ENCODE measurements around the gene NBEAL2.

Gene NBEAL2

DNA sequence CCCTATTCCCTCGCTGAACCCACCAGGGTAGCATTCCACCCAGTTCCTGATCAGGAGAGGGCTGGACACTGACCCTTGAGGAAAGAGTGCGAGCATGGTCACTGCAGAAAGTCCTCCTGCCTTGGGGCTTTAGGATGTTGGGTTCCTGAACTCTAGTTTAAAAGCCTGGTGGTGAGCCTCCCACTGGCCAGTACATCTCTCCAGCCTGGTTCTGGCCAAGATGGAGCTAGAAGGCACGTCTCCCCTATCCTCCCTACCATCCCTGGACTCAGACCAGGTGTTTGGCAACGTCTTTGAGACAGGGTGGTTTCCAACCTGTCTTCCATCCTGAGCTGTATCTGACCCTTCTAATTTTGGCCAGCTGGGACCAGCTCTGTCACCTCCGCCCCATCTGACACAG, 31.4 kb downstream of the NBEAL2 start:
- Histone ChIP-seq H3K9me3 (ENCODE audit: insufficient read depth, low read depth, low read length) (no peaks in the 10 kb centered on the region), H3K4me1 (ENCODE audit: insufficient read depth, low read length) (0 out of 2 replicates have a peak, but pooled peaks cover 5% of the 10 kb centered on the region), H3K9ac (ENCODE audit: low read depth, low read length) (no peak overlapping the region), H3K27me3 (ENCODE audit: insufficient read depth, low read length) (no peaks in the 10 kb centered on the region), H3K36me3 (ENCODE audit: insufficient read depth, low read length) (peaks cover 20% of the 10 kb centered on the region), H3K27ac (ENCODE audit: low read depth, low read length) (no peak overlapping the region), H3K4me3 (ENCODE audit: low read length) (no peak overlapping the region)
- WGBS, result 91% methylated on average over 5 of the region's 5 CpGs

DNA sequence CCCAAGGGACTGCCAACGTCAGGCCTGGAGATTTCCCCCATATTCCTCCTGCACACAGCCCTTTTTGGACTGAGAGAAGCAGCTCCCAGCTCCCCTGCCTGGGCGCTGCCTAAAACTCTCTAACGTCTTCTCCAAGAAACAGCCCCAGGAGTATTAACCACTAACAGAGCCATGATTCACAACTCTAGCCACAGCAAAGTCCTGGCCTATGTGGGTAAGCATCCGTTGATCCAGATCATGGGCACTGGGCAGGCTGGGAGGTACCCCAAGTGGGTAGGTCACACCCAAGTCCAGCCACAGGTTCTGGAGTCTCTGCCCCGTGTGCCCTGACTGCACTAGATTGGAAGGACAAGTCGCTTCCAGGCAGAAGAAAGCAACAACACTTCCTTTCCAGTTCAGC, 31.9 kb downstream of the NBEAL2 start:
- Histone ChIP-seq H3K27me3 (ENCODE audit: insufficient read depth, low read length) (no peaks in the 10 kb centered on the region), H3K9me3 (ENCODE audit: insufficient read depth, low read depth, low read length) (no peaks in the 10 kb centered on the region), H3K27ac (ENCODE audit: low read depth, low read length) (no peak overlapping the region), H3K4me3 (ENCODE audit: low read length) (no peak overlapping the region), H3K4me1 (ENCODE audit: insufficient read depth, low read length) (peaks cover 10% of the 10 kb centered on the region), H3K36me3 (ENCODE audit: insufficient read depth, low read length) (peaks cover 20% of the 10 kb centered on the region), H3K9ac (ENCODE audit: low read depth, low read length) (no peak overlapping the region)
- WGBS, result 93% methylated on average over 6 of the region's 6 CpGs

DNA sequence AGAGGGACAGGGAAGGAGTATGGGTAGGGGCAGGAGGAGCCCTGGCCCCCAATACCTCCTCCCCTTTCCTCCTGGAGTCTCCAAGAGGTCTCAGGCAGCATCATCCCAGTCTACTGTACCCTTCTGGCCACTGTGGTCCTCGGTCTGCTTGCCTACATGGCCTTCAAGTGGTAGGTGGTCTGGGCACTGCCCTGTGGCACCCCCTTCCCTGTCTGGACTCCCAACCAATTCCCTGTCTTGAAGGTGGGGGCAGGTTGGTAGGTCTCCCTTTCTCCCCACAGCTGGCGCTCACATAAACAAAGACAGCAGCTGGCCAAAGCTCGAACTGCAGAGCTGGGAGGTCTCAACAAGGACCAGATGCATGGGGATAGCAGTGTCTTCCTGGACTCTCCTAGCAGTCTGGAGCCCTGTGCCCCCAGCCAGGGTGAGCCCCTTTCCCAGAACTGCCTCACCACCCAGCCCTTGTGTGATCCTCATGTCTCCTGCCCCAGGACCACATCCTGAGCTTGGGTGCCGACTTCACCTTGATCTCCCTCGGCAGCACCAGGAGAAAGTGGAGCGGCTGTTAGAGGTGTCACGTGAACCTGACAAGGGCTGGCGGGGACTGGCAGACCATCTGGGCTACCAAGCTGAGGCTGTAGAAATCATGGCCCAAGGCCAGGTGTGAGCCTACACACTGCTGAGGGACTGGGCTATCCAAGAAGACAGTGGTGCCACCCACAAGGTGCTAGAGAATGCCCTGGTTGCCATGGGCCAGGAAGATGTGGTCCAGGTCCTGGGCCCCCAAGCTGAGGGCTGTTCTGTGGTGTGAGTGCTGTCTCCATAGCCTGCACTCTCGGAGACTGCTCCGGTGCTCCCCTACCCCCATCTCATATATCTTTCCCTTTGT, 33.1 kb downstream of the NBEAL2 start:
- Histone ChIP-seq H3K9ac (ENCODE audit: low read depth, low read length) (no peak overlapping the region), H3K27ac (ENCODE audit: low read depth, low read length) (no peak overlapping the region), H3K4me1 (ENCODE audit: insufficient read depth, low read length) (peaks cover 17% of the 10 kb centered on the region), H3K4me3 (ENCODE audit: low read length) (no peak overlapping the region), H3K9me3 (ENCODE audit: insufficient read depth, low read depth, low read length) (no peaks in the 10 kb centered on the region), H3K27me3 (ENCODE audit: insufficient read depth, low read length) (no peaks in the 10 kb centered on the region), H3K36me3 (ENCODE audit: insufficient read depth, low read length) (peaks cover 27% of the 10 kb centered on the region)
- WGBS, result 94% methylated on average over 8 of the region's 10 CpGs

DNA sequence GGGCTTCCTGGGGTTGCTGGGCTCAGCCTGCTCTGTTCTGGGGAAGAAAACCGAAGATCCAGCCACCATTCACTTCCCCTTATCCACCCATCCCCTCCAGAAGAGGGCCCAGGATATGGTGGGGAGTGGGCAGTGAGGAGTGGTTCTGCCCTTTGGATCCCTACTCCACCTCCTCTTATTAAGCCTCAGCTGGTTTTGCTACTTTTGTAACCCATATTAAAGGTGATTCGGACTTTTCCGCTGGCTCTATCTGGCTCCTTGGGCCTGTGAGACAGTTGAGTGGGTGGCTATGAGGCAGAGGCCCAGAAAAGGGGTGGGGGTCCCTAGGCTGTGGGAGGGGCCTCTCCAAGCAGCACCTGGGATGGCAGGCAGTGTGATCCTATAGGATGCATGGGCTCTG, 33.8 kb downstream of the NBEAL2 start:
- H3K27me3 ChIP-seq (ENCODE audit: insufficient read depth, low read length), result no peaks in the 10 kb centered on the region
- 100% methylated on average over 3 of the region's 3 CpGs for WGBS
- no peak overlapping the region for H3K4me3 ChIP-seq (ENCODE audit: low read length)
- H3K9me3 ChIP-seq (ENCODE audit: insufficient read depth, low read depth, low read length), result no peaks in the 10 kb centered on the region
- no peak overlapping the region for H3K27ac ChIP-seq (ENCODE audit: low read depth, low read length)
- peaks cover 29% of the 10 kb centered on the region for H3K36me3 ChIP-seq (ENCODE audit: insufficient read depth, low read length)
- H3K4me1 ChIP-seq (ENCODE audit: insufficient read depth, low read length), result peaks cover 17% of the 10 kb centered on the region
- H3K9ac ChIP-seq (ENCODE audit: low read depth, low read length), result no peak overlapping the region

DNA sequence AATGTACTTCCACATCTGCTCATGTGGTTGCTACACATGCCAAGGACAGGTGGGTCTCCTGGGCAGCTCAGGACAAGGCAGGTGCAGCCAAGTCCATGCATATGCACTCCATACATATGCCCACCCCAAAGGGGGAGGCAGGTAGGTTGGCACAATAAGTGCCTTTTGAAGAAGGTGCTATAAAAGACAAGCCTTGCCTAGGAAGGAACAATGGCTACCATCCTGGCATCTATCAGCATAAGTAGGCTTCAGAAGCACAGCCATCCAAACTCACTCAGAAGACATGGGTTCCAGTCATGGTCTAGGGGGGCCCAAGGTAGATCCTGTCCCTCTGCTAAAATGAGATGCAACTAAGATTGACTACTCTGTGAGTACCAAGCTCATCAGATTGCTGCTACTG, 34.6 kb downstream of the NBEAL2 start:
- peaks cover 17% of the 10 kb centered on the region for H3K4me1 ChIP-seq (ENCODE audit: insufficient read depth, low read length)

DNA sequence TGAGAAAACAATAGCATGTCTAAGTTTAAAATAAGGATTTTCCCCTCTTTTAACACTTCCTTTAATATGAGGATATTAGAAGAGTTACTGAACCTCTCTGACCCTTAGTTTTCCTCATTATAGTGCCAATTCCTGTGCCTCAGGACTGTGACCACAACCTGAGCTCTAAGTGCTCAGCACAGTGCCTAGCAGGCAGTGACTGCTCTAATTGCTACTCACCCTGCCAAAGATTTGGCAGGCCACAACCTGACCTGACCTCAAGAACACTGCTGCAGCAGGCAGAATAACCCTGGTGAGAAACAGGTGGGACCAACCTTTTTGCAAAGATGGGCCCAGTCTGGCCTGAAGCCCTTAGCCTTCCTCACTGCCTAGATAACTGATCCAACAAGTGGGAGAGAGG, 35.7 kb downstream of the NBEAL2 start:
- H3K9me3 ChIP-seq (ENCODE audit: insufficient read depth, low read depth, low read length), result no peaks in the 10 kb centered on the region
- no peaks in the 10 kb centered on the region for H3K27me3 ChIP-seq (ENCODE audit: insufficient read depth, low read length)
- H3K27ac ChIP-seq (ENCODE audit: low read depth, low read length), result no peak overlapping the region
- H3K4me3 ChIP-seq (ENCODE audit: low read length), result no peak overlapping the region
- H3K9ac ChIP-seq (ENCODE audit: low read depth, low read length), result no peak overlapping the region
- peaks cover 48% of the 10 kb centered on the region for H3K36me3 ChIP-seq (ENCODE audit: insufficient read depth, low read length)
- H3K4me1 ChIP-seq (ENCODE audit: insufficient read depth, low read length), result peaks cover 16% of the 10 kb centered on the region

More for the DNA sequence above, 34.6 kb downstream of the NBEAL2 start:
- H3K27ac ChIP-seq (ENCODE audit: low read depth, low read length), result no peak overlapping the region
- H3K27me3 ChIP-seq (ENCODE audit: insufficient read depth, low read length), result no peaks in the 10 kb centered on the region
- H3K9ac ChIP-seq (ENCODE audit: low read depth, low read length), result no peak overlapping the region
- H3K36me3 ChIP-seq (ENCODE audit: insufficient read depth, low read length), result peaks cover 37% of the 10 kb centered on the region
- H3K4me3 ChIP-seq (ENCODE audit: low read length), result no peak overlapping the region
- no peaks in the 10 kb centered on the region for H3K9me3 ChIP-seq (ENCODE audit: insufficient read depth, low read depth, low read length)

GRCh38 chr3:47016086-47016933, 36.8 kb downstream of the NBEAL2 start:
- Histone ChIP-seq H3K27me3 (ENCODE audit: insufficient read depth, low read length) (no peaks in the 10 kb centered on the region), H3K27ac (ENCODE audit: low read depth, low read length) (no peak overlapping the region), H3K9me3 (ENCODE audit: insufficient read depth, low read depth, low read length) (no peaks in the 10 kb centered on the region), H3K9ac (ENCODE audit: low read depth, low read length) (no peak overlapping the region), H3K4me3 (ENCODE audit: low read length) (no peak overlapping the region), H3K36me3 (ENCODE audit: insufficient read depth, low read length) (peaks cover 48% of the 10 kb centered on the region), H3K4me1 (ENCODE audit: insufficient read depth, low read length) (peaks cover 12% of the 10 kb centered on the region)
- 93% methylated on average over 4 of the region's 4 CpGs for WGBS

DNA sequence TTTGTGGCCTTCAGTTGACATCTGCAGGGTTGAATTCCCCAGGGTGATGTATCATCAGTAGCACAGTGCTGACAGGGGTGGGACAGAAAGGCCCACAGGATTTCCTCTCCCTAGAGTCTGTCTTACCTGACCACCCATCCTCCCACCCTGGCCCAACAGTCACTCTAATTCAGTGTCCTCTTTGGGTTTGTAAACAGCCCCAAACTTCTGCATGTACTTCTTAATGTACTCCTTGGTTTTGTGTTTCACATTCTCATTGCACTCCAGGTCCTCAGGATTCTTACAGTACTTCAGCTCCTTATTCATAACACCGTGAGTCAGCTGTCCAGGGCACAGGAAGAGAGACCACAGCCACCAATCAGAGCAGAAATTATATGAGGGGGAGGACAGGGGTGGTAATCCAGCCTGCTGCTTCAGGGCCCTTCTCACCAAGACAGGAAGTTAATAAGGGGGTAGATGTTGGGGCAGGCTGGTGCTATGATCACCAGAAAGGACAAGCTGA, 37.5 kb downstream of the NBEAL2 start:
- Histone ChIP-seq H3K27ac (ENCODE audit: low read depth, low read length) (no peak overlapping the region), H3K9ac (ENCODE audit: low read depth, low read length) (no peak overlapping the region), H3K27me3 (ENCODE audit: insufficient read depth, low read length) (no peaks in the 10 kb centered on the region), H3K9me3 (ENCODE audit: insufficient read depth, low read depth, low read length) (no peaks in the 10 kb centered on the region), H3K36me3 (ENCODE audit: insufficient read depth, low read length) (peaks cover 48% of the 10 kb centered on the region), H3K4me1 (ENCODE audit: insufficient read depth, low read length) (peaks cover 12% of the 10 kb centered on the region), H3K4me3 (ENCODE audit: low read length) (no peak overlapping the region)
- 86% methylated on average over 1 of the region's 1 CpG for WGBS

- no peaks in the 10 kb centered on the region for H3K9me3 ChIP-seq (ENCODE audit: insufficient read depth, low read depth, low read length)
- H3K4me1 ChIP-seq (ENCODE audit: insufficient read depth, low read length), result peaks cover 12% of the 10 kb centered on the region
- H3K9ac ChIP-seq (ENCODE audit: low read depth, low read length), result no peak overlapping the region
- peaks cover 48% of the 10 kb centered on the region for H3K36me3 ChIP-seq (ENCODE audit: insufficient read depth, low read length)
- H3K4me3 ChIP-seq (ENCODE audit: low read length), result no peak overlapping the region
- WGBS, result 95% methylated on average over 5 of the region's 6 CpGs
- H3K27me3 ChIP-seq (ENCODE audit: insufficient read depth, low read length), result no peaks in the 10 kb centered on the region
- H3K27ac ChIP-seq (ENCODE audit: low read depth, low read length), result no peak overlapping the region
Observed at GRCh38 chr3:47017504-47018268, 38.2 kb downstream of the NBEAL2 start.

- H3K4me3 ChIP-seq (ENCODE audit: low read length), result no peak overlapping the region
- H3K36me3 ChIP-seq (ENCODE audit: insufficient read depth, low read length), result peaks cover 48% of the 10 kb centered on the region
- H3K27ac ChIP-seq (ENCODE audit: low read depth, low read length), result no peak overlapping the region
- H3K27me3 ChIP-seq (ENCODE audit: insufficient read depth, low read length), result no peaks in the 10 kb centered on the region
- H3K9ac ChIP-seq (ENCODE audit: low read depth, low read length), result no peak overlapping the region
- peaks cover 12% of the 10 kb centered on the region for H3K4me1 ChIP-seq (ENCODE audit: insufficient read depth, low read length)
- no peaks in the 10 kb centered on the region for H3K9me3 ChIP-seq (ENCODE audit: insufficient read depth, low read depth, low read length)
Observed at GRCh38 chr3:47018269-47018611, 38.8 kb downstream of the NBEAL2 start.

DNA sequence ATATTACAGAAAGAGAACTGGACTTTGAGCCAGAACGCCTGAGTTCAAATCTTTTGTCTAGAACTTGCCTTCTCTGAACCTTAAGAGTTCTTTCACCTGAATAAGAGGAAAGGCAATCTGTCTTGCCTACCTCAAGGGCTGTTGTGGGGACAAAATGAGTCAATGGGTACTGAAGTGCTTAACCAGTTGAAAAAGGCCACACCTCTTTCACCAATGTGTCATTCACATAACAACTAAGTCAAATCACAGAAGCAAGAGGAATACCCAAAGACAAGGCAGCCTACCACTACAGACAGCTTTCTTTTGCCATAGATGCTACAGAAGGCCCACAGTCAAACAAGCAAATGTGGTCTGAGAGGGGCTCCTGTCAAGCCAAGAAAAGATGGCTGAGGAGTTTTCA, 39.7 kb downstream of the NBEAL2 start:
- Histone ChIP-seq H3K4me3 (ENCODE audit: low read length) (no peak overlapping the region), H3K9ac (ENCODE audit: low read depth, low read length) (no peak overlapping the region), H3K4me1 (ENCODE audit: insufficient read depth, low read length) (peaks cover 12% of the 10 kb centered on the region), H3K36me3 (ENCODE audit: insufficient read depth, low read length) (peaks cover 48% of the 10 kb centered on the region), H3K9me3 (ENCODE audit: insufficient read depth, low read depth, low read length) (no peaks in the 10 kb centered on the region), H3K27me3 (ENCODE audit: insufficient read depth, low read length) (no peaks in the 10 kb centered on the region), H3K27ac (ENCODE audit: low read depth, low read length) (no peak overlapping the region)
- WGBS, result 92% methylated on average over 1 of the region's 1 CpG

Measured in HUES64 (cell line).